Endometrium (tissue), 2 donors: ENCODE results near the gene TXNL4B.

Experiments
- FAIRE-seq: peaks from 2 replicates; lab custom pipeline; 2012; peaks lifted over from hg19 to GRCh38; lab: Jason Lieb, UNC
- donor health status: control.
- donor health status: control.

TXNL4B gene

GRCh38 chr16:72093448-72094265 is at the start of gene TXNL4B, which contains the start of gene DHX38:
Gene TXNL4B (minus strand): TSS chr16:72093620. CDS start chr16:72090749, 2,871 bp downstream.
Gene DHX38 (plus strand): TSS chr16:72093847. CDS start chr16:72096158, 2,311 bp downstream.
- FAIRE-seq: peak; percentile 99

- no peak for FAIRE-seq
These were observed 49.1 kb upstream of the TXNL4B start for GRCh38 chr16:72142476-72142875.

DNA sequence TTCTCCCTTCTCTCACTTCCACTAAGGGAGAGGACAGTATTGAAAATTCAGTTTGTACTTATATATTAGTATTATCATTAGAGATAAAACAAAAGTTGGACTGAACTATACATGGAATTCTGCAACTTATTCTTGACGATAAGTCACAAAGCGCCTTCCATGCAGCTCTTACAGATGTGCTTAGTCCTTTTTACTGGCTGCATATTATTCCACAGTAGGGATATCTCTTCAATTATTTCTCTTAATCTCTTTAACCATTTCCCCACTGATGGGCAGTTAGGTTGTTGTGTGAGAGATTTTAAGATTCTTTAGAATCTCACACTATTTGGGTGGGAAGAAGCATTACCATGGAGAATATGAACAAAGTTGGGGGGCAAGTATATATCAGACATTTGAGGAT is 46.5 kb upstream of the TXNL4B start:
- FAIRE-seq: no peak

DNA sequence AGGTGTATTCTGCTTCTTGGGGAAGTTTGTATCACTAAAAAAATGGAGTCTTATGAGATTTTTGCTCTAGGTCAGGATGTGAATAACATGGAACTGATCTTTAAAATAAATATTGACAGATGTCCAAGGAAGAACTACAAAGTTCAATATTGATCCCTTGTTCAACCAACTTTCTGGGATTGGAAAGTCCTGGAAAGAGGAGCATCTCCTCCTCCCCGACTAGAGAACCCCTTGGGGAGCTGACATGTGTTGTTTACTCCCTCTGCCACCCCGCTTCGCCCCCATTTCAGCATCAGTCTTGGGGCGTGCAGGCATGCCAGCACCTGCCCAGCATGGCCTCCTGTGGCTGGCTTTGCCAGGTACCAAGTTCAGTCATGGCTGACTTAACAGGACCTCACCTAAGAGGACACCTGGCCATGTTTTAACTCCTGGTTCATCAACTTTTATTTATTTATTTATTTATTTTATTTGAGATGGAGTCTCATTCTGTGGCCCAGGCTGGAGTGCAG is 44.7 kb upstream of the TXNL4B start:
- FAIRE-seq: no peak

- no peak for FAIRE-seq
These were observed 44.1 kb upstream of the TXNL4B start for GRCh38 chr16:72137380-72138063.

DNA sequence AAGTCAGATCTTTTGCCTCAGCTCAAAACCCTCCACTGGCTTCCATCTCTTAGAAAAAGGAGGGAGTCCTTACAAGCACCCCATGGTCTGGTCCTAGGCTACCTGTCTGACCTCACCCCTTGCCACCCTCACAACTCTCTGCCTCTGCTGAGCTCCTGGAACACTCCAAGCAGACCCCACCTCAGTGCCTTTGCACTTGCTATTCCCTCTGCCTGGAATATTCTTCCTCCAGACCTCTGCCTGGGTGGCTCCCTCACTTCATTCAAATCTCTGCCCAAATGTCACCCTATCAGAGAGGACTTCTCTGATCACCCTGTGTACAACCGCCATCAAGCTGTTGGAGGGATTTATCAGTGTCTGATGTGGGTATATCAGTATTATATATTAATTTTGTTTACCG is 41.1 kb upstream of the TXNL4B start:
- FAIRE-seq: no peak

DNA sequence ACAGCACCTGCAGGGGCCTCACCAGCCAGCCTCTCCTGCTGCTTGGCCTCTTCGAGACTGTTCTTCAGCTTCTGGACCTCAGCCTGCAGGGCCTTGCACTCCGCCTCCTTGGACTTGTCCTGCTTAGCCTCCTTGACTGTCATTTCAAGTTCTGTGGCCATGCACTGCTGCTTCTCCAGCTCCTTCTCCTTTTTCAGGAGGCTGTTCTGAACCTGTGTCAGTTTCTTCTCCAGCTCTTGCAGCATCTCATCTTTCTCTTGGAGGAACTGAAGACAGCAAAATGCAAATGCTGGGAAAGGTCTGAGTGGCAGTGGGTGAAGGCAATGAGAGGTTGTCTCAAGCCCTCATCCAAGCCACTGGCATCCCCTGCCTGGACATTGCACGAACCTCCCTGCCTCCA is 39.3 kb upstream of the TXNL4B start:
- FAIRE-seq: no peak

DNA sequence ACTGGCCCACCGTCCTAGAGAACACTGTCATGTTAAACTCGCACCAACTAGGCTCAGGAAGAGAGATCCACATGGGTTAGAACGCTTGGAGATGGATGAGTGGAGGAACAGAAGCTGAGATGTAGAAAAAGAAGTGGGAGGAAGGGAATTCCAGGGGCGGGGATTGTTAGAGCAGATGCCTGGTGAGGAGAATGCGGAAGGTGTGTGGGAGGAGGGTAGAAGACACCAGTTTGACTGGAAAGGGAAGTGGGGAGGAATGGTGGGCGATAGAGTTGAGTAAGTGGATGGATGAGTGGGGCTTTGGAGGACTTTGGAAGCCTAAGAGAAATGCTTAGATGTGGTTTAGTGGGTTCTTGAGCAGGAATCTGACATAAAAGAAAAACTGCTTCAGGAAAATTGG is 37.6 kb upstream of the TXNL4B start:
- FAIRE-seq: no peak

GRCh38 chr16:72129976-72130656 is 36.7 kb upstream of the TXNL4B start:
- FAIRE-seq: no peak

GRCh38 chr16:72128701-72129100 is 35.3 kb upstream of the TXNL4B start:
- no peak for FAIRE-seq

DNA sequence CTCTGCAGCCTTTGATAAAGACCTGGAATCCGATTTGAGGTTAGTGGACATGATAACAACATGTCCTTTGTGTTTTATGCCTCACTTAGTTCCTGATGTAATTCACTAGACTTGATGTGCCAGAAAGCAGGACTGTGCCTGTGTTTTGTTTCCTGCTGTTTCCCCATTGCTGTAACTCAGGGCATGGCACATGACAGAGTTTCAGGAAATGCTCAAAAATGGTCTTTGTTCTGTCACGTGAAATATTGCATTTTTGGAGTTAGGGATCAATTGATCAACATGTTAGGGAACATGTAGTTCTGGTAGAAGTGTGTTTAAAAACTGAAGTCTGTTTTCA is 33.0 kb upstream of the TXNL4B start:
- no peak for FAIRE-seq

GRCh38 chr16:72125635-72126428 is 32.4 kb upstream of the TXNL4B start:
- no peak for FAIRE-seq

GRCh38 chr16:72124761-72125634 is 31.6 kb upstream of the TXNL4B start:
- no peak for FAIRE-seq

GRCh38 chr16:72124148-72124547 is 30.7 kb upstream of the TXNL4B start:
- no peak for FAIRE-seq

DNA sequence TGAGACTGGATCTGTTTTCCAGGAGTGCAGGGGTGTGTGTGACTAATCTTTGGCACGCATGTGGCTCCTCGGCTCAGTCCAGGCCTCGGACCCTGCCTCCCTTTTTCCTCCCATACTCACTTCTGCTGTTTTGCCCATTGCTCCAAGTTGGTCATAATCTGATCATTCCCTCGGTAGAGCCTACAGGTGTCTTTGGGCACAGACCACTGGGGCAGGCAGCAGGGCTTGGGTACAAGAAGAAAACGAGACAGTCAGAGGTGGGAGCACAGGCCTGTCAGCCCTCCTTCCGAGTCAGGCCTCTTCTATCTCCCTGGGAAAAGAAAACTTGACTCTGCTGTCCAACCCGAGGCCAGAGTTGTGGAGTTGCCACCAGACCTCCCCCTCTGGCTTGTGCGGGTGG is 30.0 kb upstream of the TXNL4B start:
- FAIRE-seq: no peak

DNA sequence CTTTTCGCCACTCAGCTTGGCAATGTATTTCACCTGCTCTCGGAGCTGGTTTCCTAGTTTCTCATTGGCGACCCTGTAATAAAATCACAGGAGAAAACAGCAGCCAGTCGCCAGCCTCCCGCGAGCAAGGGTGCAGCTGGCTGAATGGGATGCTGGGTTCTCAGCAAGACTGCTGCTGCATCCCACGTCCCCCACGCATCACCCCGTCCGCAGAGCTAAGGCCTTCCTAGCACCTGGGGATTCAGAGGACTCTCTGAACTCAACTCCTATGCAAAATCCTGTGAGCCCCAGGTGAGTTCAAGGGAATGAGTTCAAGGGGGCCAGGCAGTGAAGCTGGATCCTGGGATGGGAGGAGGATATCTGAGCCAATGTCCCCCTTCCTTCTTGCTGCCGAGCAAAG is 29.5 kb upstream of the TXNL4B start:
- no peak for FAIRE-seq

- no peak for FAIRE-seq
These were observed 28.9 kb upstream of the TXNL4B start for GRCh38 chr16:72122308-72122707.

GRCh38 chr16:72120026-72120425 is 26.6 kb upstream of the TXNL4B start:
- no peak for FAIRE-seq

GRCh38 chr16:72113616-72113945 is 20.2 kb upstream of the TXNL4B start:
- no peak for FAIRE-seq

GRCh38 chr16:72112906-72113615 is 19.6 kb upstream of the TXNL4B start:
- no peak for FAIRE-seq

- no peak for FAIRE-seq
These were observed 19.0 kb upstream of the TXNL4B start for GRCh38 chr16:72112452-72112792.
